GM19193 (cell line): ENCODE results near the gene DCAF4.

Experiments
- POLR2A ChIP-seq: IDR thresholded peaks from 4 replicates; pipeline ENCODE4 v1.6.1; 2011; ENCODE audit not compliant: insufficient read depth, insufficient read length; ENCODE audit errors: extremely low read depth

DCAF4 gene

DNA sequence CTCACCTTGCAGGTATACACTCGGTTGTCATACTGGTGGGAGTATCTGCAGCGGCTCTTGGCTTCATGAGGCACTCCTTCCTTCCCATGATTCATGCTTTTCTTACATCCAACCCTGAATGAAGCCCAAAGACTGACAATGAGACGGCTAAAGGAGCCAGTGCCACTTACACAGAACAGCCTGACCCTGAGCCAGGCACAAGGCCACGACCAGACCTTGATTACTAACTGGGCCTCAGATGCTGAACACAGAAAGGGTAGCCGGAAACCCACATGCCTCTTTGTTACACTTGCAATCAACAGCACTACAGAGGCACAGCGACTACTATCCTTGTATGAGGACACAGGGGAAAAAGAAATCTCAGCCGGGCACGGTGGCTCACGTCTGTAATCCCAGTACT is 52.6 kb downstream of the DCAF4 start:
- TF ChIP-seq POLR2A = no peak

DNA sequence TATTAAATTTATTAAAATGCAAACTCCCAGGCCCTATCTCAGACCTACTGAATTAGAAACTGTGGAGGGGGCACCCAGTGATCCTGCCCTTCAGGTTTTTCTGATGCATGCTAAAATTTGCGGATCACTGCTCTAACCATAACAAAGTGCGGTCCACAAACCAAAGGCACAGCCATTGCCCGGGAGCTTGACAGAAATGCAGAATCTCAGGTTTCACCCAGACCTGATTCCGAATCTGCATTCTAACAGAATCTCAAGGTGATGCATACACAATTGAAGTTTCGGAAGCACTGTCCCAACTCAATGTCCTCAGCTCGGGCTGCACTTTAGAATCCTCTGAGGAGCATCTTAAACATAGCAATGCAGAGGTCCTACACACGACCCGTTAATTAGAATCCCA is 54.6 kb downstream of the DCAF4 start:
- no peak for TF ChIP-seq POLR2A

DNA sequence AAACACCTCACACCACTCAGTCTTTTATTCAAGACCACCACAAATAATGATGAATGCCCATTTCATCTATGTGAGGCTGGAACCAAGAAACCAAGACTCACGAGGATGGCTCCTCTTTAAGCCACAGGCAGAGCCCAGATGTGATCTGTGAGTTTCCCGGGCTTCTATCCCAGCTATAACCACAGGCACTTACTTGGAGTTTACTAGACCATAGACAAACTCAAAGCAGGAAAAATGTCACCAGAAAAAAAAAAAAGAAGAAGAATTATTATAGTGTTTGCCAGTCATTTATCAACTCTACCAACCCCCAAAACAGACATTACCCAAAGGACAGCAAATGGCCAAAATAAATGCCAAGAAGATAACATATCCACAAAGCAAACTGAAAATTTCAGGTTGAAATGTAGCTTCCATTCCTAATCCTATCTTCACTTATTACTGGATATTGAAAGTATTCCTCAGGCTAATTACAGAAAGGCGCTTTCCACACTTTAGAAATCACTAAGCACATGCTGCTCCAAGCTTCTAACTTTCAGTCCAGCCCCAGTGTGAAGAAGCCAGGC is 56.0 kb downstream of the DCAF4 start:
- no peak for TF ChIP-seq POLR2A

DNA sequence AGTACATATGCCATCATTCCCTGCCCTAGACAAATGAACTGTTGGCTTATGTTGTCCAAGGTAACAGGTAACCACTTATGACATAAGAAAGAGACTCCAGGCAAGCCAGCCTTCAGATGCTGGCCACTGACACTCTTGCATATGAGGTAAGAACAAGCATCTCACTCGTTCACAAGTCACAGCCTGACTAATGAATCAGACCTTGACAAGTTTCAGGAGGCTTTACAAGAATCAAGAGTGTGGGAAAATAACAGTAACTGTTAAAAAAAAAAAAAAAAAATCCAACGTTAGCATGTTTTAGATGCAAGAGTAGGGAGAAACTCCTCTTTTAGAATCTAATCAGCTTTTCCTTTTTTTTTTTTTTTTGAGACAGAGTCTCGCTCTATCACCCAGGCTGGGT is 60.0 kb downstream of the DCAF4 start:
- no peak for TF ChIP-seq POLR2A

DNA sequence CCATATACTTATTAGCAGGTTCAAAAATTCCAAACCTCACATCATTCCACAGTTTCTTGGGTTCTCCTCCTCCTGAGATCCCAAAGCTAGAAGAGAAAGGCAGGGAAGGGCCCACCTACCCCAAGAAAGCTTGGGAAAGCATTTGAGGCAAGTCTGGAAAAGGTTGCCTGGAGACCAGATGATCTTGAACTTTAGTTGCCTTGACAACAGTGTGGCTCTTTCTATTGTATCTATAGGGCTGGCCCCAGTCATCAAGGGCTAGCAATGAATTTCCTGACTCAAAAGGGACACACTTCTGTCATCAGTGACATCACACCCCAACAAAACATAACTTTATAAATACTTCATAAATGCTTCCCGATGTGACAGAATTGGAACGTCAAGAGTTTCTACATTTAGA is 60.6 kb downstream of the DCAF4 start:
- TF ChIP-seq POLR2A = no peak

DNA sequence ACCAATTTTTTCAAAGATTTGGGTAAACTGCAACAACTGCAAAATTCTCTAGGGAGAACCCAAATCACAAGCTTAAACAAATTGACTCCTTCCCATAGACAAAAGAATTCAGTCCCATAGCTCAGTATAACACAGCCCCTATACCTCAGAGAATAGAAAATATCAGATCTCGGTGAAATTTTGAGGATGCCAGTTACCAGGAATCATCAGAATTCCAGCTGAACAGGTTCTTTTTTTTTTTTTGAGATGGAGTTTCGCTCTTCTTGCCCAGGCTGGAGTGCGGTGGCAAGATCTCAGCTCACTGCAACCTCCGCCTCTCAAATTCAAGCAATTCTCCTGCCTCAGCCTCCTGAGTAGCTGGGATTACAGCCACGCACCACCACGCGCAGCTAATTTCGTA is 63.9 kb downstream of the DCAF4 start:
- TF ChIP-seq POLR2A = no peak

DNA sequence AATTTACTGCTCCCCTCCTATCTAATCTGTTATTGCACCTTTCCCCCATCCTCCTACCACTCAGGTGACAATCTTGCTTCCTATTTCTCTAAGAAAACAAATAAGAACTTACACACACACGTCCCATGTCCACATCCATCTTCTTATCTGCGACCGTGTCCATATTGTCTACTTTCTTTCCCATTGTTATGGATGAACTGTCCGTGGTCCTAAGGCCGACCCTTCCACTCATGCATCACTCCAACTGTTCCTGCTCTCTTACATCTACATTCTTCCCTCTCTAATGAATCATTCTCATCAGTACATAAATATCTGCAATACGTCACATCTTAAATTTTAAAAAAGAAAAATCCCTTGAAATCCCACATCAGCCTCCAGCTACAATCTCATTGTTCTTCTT is 70.7 kb downstream of the DCAF4 start:
- TF ChIP-seq POLR2A = no peak

DNA sequence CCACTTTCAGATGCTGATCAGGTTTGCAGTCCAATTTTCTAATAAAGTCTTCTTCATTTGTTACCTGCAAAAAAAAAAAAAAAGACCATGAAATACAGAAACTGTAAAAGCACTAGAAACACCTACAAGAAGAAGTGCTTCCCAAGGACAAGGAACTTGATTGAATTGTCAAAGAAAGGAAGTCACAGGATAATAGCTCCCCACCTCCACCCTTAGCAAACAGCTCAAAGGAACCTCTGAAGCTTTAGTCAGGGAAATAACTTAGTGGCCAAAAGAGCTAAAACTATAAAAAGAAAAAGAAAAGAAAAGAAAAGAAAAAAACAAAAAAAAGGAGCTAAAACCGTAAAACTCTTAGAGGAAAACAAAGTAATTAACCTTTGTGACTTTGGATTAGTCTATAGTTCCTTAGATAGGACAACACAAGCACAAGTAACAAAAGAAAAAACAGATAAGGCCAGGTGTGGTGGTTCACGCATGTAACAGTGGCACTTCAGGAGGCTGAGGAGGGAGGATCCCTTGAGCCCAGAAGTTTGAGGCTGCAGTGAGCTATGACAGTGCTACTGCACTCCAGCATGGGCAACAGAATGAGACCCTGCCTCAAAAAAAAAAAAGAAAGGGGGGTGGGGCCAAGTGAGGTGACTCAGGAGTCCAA is 72.1 kb downstream of the DCAF4 start:
- no peak for TF ChIP-seq POLR2A

DNA sequence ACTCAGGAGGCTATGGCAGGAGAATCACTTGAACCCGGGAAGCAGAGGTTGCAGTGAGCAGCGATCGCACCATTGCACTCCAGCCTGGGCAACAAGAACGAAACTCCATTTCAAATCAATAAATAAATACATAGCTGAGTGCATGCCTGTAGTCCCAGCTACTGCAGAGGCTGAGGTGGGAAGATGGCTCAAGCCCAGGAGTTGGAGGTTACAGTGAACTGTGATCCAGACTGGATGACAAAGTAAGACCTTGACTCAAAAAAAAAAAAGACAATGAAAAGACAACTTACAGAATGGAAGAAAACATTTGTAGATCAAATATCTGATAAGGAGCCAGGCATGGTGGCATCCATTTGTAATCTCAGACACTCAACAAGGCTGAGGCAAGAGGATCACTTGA is 73.1 kb downstream of the DCAF4 start:
- no peak for TF ChIP-seq POLR2A

DNA sequence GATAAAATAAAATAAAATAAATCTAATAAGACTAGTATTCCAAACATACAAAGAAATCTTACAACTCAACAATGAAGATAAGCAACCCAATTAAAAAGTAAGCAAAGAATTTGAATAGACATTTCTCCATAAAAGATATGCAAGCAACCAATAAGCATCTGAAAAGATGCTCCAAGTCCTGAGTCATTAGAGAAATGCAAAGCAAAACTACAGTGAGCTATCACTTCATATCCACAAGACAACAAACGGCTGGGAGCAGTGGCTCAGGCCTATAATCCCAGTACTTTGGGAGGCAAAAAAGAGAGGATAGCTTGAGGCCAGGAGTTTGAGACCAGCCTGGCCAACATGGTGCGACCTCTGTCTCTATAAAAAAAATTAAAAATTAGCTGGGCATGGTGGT is 73.8 kb downstream of the DCAF4 start:
- TF ChIP-seq POLR2A = no peak

DNA sequence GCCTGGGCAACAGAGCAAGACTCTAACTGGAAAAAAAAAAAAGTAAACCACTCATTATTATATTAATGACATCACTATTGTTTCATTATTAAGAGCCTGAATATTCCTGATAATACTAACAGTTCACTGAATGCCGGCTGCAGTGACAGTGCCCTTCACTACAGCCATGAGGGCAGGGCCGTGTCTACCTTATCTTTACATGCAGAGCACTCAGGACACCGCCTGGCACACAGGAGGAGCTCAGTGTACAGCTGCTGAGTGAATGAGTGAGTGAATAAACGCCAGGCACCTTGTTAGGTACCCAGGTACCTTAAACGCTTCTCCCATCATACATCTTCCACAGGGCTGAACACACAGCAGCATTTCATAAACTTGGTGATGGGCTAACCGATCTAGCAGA is 77.4 kb downstream of the DCAF4 start:
- no peak for TF ChIP-seq POLR2A

DNA sequence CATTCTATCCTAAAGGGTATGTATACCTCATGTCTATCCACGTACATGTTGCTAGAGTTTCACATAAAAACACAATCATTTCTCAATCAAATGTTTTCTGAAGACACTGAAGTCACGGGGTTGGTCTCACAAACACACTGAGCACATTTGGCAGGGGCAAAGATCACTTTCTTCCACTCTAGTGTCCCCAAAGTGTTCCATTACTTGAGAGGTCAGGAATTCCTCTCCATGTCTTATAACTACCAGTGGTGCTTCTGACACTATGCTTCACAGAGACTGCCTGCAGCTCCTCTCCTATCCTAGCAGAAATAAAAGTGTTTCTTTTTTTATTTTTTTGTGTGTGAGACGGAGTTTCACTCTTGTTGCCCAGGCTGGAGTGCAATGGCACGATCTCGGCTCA is 81.6 kb downstream of the DCAF4 start:
- TF ChIP-seq POLR2A = no peak

DNA sequence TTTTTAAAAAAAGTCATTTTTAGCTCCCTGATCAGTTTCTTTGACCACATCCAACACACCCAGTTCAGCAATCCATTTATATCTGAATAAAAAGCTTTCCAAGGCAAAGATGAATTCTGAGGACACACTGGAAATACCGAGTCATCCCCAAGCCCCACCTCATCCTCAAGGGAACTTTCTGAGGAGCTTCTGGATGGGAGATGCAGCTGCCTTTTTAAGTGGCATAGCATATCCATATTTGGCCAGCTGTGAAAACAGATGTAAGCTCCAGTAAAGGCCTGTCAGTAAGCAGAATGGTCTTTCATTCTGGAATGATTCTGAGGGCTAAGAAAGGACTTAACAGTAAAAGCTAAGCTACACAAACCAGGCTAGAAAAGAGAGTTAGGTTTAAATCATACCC is 82.2 kb downstream of the DCAF4 start:
- no peak for TF ChIP-seq POLR2A
